Measurements from ENCODE around the gene HES7. TPM values are rescaled to one million over a fixed set of nuclear protein-coding genes. Genes with fewer than 3 reads are reported as not detected.

The HES7 gene
- total RNA-seq, 1 experiment from 2014 or later, result 0.33 TPM

- TF ChIP-seq, protein P1, sequence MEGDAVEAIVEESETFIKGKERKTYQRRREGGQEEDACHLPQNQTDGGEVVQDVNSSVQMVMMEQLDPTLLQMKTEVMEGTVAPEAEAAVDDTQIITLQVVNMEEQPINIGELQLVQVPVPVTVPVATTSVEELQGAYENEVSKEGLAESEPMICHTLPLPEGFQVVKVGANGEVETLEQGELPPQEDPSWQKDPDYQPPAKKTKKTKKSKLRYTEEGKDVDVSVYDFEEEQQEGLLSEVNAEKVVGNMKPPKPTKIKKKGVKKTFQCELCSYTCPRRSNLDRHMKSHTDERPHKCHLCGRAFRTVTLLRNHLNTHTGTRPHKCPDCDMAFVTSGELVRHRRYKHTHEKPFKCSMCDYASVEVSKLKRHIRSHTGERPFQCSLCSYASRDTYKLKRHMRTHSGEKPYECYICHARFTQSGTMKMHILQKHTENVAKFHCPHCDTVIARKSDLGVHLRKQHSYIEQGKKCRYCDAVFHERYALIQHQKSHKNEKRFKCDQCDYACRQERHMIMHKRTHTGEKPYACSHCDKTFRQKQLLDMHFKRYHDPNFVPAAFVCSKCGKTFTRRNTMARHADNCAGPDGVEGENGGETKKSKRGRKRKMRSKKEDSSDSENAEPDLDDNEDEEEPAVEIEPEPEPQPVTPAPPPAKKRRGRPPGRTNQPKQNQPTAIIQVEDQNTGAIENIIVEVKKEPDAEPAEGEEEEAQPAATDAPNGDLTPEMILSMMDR (conservative IDR thresholded peaks at IDR 0.05), result no peak
- H4K20me1 ChIP-seq (ENCODE audit: control insufficient read depth, insufficient read depth, insufficient read length), result no peaks in the 10 kb centered on the region
- no peak overlapping the region for H3K27ac ChIP-seq (ENCODE audit: insufficient read length, low read depth, low read length)
- peaks cover 2% of the 10 kb centered on the region for H3K79me1 ChIP-seq (ENCODE audit: insufficient read depth, low read depth, low read length, poor library complexity, severe bottlenecking)
- H3K23ac ChIP-seq (ENCODE audit: insufficient read length, low read depth, low read length), result no peak overlapping the region
- DNase-seq, result peak; percentile 56
- H2BK120ac ChIP-seq (ENCODE audit: low read depth, low read length, poor library complexity, severe bottlenecking), result no peak overlapping the region
- H3K27me3 ChIP-seq (ENCODE audit: insufficient read depth, low read length), result no peaks in the 10 kb centered on the region
- no peaks in the 10 kb centered on the region for H3K79me2 ChIP-seq (ENCODE audit: insufficient read depth, low read length)
- H3K56ac ChIP-seq (ENCODE audit: insufficient read length, low read depth, low read length), result no peak overlapping the region
- H3K14ac ChIP-seq (ENCODE audit: insufficient read depth, low read length), result peak overlapping the region; percentile 94; the same call in 1 of the 2 replicates
- peaks cover 21 to 25% of the 10 kb centered on the region in 2 experiments for H3K4me1 Mint-ChIP-seq
- peaks cover 5% of the 10 kb centered on the region for H3K4me1 ChIP-seq (ENCODE audit: insufficient read depth, low read length)
- no peak overlapping the region for H2BK5ac ChIP-seq (ENCODE audit: insufficient read length, low read length)
- peak overlapping the region; percentile 90 to 97 for H3K4me3 Mint-ChIP-seq
- H3K23me2 ChIP-seq (ENCODE audit: insufficient read length, low read depth, low read length, poor library complexity, severe bottlenecking), result peaks cover 18% of the 10 kb centered on the region
- no peak overlapping the region for H3T11ph ChIP-seq (ENCODE audit: low read length)
- H3K9ac ChIP-seq (ENCODE audit: extremely low read depth, insufficient read length, low read length), result peak overlapping the region; percentile 82
- H3K4ac ChIP-seq (ENCODE audit: low read depth, low read length), result no peak overlapping the region
- H4K5ac ChIP-seq (ENCODE audit: insufficient read length, low read depth, low read length), result no peak overlapping the region
- H2AK5ac ChIP-seq (ENCODE audit: insufficient read length, low read length), result no peak overlapping the region
- H2BK12ac ChIP-seq (ENCODE audit: insufficient read length, low read depth, low read length), result no peak overlapping the region
- H2BK15ac ChIP-seq (ENCODE audit: low read depth, low read length), result no peak overlapping the region
- H3K9me3 ChIP-seq (ENCODE audit: control insufficient read depth, low read depth, low read length), result no peaks in the 10 kb centered on the region
- H2BK20ac ChIP-seq (ENCODE audit: low read depth, low read length, poor library complexity, severe bottlenecking), result no peak overlapping the region
- WGBS (ENCODE audit: extremely low coverage, insufficient read length, low lambda C conversion rate), result no CpG with 5 or more reads among the region's 22 CpGs
- H4K91ac ChIP-seq (ENCODE audit: insufficient read length, low read depth, low read length), result no peak overlapping the region
- H3K18ac ChIP-seq (ENCODE audit: insufficient read length, low read depth, low read length), result peak overlapping the region; percentile 86
- no peak overlapping the region for H2AFZ ChIP-seq (ENCODE audit: low read length)
- H3K36me3 Mint-ChIP-seq (ENCODE audit: insufficient read depth in 1 of 3, low read depth in 3 of 3), result peaks cover 21 to 32% (median 28%) of the 10 kb centered on the region in 3 experiments; a peak in 6 of 7 replicates
- no peaks in the 10 kb centered on the region for H3K9me3 Mint-ChIP-seq
- H4K8ac ChIP-seq (replicated peaks; ENCODE audit: insufficient read length, low read depth, low read length), result no peak overlapping the region
- H3K27me3 Mint-ChIP-seq (ENCODE audit: low read depth), result peaks cover 3% of the 10 kb centered on the region
- H3K27ac Mint-ChIP-seq, result peak overlapping the region; percentile 56 to 95 (median 93); a peak in 5 of 7 replicates
- peak overlapping the region; percentile 87 for H3K4me2 ChIP-seq (ENCODE audit: insufficient read depth, insufficient read length, low read length)
These were observed 27.8 kb upstream of the HES7 start for GRCh38 chr17:8151641-8152111.

Measured in H9 (cell line).